GM12872 (cell line): Measurements from ENCODE around the gene KAT7.

ENCODE experiments used
- CTCF ChIP-seq: IDR thresholded peaks from 3 replicates; pipeline ENCODE4 v1.5.1; 2011; ENCODE audit warnings: low read depth, mild to moderate bottlenecking, low read length, moderate library complexity; ENCODE audit not compliant: insufficient read depth

Gene KAT7

GRCh38 chr17:49858796-49859195 is 70.3 kb downstream of the KAT7 start:
- no peak for TF ChIP-seq CTCF

GRCh38 chr17:49859991-49860953 is 71.8 kb downstream of the KAT7 start:
- no peak for TF ChIP-seq CTCF

GRCh38 chr17:49861150-49861884 is 72.8 kb downstream of the KAT7 start:
- peak; percentile 78 for TF ChIP-seq CTCF

- no peak for TF ChIP-seq CTCF
Observed at GRCh38 chr17:49862781-49863331, 74.4 kb downstream of the KAT7 start.

- TF ChIP-seq CTCF = no peak
Observed at GRCh38 chr17:49866019-49866380, 77.5 kb downstream of the KAT7 start.

GRCh38 chr17:49866882-49867413 is 78.5 kb downstream of the KAT7 start:
- TF ChIP-seq CTCF = no peak

GRCh38 chr17:49869038-49869374 is 80.5 kb downstream of the KAT7 start:
- no peak for TF ChIP-seq CTCF
